ENCODE data around the gene ZBTB47. TPM values are rescaled to one million over a fixed set of nuclear protein-coding genes. Genes with fewer than 3 reads are reported as not detected.

The ZBTB47 gene
- total and polyA plus RNA-seq, 2 experiments from 2014 or later: 0.48 to 2.8 TPM

DNA sequence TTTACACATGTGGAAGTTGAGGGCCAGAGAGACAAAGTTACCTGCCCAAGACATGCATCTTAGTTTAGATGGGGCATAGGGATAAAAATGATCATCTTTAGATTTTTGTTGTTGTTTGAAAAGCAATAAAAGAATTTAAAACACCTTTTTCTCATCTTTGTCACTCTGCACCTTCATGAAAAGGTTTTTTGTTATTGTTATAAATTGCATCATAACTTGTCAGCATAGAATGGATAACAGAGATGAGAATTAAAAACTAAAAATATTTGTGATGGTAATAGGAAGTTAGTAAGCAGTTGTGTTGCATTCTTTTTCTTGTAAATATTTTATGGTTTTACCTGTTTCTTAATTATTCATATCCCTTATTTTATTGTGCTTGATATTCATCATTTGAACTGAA is 13.4 kb upstream of the ZBTB47 start (continued):
- TF ChIP-seq, protein P1, sequence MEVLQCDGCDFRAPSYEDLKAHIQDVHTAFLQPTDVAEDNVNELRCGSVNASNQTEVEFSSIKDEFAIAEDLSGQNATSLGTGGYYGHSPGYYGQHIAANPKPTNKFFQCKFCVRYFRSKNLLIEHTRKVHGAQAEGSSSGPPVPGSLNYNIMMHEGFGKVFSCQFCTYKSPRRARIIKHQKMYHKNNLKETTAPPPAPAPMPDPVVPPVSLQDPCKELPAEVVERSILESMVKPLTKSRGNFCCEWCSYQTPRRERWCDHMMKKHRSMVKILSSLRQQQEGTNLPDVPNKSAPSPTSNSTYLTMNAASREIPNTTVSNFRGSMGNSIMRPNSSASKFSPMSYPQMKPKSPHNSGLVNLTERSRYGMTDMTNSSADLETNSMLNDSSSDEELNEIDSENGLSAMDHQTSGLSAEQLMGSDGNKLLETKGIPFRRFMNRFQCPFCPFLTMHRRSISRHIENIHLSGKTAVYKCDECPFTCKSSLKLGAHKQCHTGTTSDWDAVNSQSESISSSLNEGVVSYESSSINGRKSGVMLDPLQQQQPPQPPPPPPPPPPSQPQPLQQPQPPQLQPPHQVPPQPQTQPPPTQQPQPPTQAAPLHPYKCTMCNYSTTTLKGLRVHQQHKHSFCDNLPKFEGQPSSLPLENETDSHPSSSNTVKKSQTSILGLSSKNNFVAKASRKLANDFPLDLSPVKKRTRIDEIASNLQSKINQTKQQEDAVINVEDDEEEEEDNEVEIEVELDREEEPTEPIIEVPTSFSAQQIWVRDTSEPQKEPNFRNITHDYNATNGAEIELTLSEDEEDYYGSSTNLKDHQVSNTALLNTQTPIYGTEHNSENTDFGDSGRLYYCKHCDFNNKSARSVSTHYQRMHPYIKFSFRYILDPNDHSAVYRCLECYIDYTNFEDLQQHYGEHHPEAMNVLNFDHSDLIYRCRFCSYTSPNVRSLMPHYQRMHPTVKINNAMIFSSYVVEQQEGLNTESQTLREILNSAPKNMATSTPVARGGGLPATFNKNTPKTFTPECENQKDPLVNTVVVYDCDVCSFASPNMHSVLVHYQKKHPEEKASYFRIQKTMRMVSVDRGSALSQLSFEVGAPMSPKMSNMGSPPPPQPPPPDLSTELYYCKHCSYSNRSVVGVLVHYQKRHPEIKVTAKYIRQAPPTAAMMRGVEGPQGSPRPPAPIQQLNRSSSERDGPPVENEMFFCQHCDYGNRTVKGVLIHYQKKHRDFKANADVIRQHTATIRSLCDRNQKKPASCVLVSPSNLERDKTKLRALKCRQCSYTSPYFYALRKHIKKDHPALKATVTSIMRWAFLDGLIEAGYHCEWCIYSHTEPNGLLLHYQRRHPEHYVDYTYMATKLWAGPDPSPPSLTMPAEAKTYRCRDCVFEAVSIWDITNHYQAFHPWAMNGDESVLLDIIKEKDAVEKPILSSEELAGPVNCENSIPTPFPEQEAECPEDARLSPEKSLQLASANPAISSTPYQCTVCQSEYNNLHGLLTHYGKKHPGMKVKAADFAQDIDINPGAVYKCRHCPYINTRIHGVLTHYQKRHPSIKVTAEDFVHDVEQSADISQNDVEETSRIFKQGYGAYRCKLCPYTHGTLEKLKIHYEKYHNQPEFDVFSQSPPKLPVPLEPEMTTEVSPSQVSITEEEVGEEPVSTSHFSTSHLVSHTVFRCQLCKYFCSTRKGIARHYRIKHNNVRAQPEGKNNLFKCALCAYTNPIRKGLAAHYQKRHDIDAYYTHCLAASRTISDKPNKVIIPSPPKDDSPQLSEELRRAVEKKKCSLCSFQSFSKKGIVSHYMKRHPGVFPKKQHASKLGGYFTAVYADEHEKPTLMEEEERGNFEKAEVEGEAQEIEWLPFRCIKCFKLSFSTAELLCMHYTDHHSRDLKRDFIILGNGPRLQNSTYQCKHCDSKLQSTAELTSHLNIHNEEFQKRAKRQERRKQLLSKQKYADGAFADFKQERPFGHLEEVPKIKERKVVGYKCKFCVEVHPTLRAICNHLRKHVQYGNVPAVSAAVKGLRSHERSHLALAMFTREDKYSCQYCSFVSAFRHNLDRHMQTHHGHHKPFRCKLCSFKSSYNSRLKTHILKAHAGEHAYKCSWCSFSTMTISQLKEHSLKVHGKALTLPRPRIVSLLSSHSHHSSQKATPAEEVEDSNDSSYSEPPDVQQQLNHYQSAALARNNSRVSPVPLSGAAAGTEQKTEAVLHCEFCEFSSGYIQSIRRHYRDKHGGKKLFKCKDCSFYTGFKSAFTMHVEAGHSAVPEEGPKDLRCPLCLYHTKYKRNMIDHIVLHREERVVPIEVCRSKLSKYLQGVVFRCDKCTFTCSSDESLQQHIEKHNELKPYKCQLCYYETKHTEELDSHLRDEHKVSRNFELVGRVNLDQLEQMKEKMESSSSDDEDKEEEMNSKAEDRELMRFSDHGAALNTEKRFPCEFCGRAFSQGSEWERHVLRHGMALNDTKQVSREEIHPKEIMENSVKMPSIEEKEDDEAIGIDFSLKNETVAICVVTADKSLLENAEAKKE (CRISPR knock-in tag; IDR thresholded peaks at IDR 0.05): no peak
- TF ChIP-seq EZH2phosphoT487 (IDR thresholded peaks at IDR 0.05; ENCODE audit: unreplicated experiment) (no peak), CREB1 (CRISPR knock-in tag; IDR thresholded peaks at IDR 0.05; ENCODE audit: low read depth) (no peak), STAT1 (IDR thresholded peaks at IDR 0.05; ENCODE audit: unreplicated experiment) (no peak), ZNF114 (CRISPR knock-in tag; IDR thresholded peaks at IDR 0.05) (no peak), EZH2 (IDR thresholded peaks at IDR 0.05; ENCODE audit: low read depth, unreplicated experiment) (no peak), ZNF331 (CRISPR knock-in tag; IDR thresholded peaks at IDR 0.05; ENCODE audit: low read depth) (no peak), JUNB (IDR thresholded peaks at IDR 0.05; ENCODE audit: unreplicated experiment) (no peak)
- TF ChIP-seq, protein P2, sequence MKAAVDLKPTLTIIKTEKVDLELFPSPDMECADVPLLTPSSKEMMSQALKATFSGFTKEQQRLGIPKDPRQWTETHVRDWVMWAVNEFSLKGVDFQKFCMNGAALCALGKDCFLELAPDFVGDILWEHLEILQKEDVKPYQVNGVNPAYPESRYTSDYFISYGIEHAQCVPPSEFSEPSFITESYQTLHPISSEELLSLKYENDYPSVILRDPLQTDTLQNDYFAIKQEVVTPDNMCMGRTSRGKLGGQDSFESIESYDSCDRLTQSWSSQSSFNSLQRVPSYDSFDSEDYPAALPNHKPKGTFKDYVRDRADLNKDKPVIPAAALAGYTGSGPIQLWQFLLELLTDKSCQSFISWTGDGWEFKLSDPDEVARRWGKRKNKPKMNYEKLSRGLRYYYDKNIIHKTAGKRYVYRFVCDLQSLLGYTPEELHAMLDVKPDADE (IDR thresholded peaks at IDR 0.05): no peak
- TF ChIP-seq, protein P3, sequence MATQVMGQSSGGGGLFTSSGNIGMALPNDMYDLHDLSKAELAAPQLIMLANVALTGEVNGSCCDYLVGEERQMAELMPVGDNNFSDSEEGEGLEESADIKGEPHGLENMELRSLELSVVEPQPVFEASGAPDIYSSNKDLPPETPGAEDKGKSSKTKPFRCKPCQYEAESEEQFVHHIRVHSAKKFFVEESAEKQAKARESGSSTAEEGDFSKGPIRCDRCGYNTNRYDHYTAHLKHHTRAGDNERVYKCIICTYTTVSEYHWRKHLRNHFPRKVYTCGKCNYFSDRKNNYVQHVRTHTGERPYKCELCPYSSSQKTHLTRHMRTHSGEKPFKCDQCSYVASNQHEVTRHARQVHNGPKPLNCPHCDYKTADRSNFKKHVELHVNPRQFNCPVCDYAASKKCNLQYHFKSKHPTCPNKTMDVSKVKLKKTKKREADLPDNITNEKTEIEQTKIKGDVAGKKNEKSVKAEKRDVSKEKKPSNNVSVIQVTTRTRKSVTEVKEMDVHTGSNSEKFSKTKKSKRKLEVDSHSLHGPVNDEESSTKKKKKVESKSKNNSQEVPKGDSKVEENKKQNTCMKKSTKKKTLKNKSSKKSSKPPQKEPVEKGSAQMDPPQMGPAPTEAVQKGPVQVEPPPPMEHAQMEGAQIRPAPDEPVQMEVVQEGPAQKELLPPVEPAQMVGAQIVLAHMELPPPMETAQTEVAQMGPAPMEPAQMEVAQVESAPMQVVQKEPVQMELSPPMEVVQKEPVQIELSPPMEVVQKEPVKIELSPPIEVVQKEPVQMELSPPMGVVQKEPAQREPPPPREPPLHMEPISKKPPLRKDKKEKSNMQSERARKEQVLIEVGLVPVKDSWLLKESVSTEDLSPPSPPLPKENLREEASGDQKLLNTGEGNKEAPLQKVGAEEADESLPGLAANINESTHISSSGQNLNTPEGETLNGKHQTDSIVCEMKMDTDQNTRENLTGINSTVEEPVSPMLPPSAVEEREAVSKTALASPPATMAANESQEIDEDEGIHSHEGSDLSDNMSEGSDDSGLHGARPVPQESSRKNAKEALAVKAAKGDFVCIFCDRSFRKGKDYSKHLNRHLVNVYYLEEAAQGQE (IDR thresholded peaks at IDR 0.05; ENCODE audit: unreplicated experiment): no peak
